NK-92 (cell line): ENCODE measurements around the gene PPP2R5B.

Experiments used
- DNase-seq: peaks from one replicate; lab custom pipeline; 2025; ENCODE audit not compliant: unreplicated experiment; lab: John Stamatoyannopoulos, UW

PPP2R5B gene

DNA sequence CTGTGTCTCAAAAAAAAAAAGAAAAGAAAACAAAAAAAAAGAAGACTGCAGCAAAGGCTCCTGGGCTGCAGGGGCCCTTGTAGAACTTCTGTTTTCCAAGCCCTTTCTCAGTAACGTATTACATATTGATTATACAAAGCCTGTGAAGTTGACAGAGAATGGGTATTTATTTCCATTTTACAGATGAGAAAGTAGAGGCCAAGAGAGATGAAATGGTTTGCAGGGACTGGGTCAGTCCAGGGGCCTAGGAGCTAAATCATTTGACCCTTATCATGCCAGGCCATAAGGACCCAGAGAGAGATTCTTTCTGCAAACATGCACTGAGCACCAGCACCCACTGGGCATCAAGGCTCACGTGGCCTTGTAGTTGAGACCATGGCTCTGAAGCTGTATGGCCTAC lies 4.5 kb downstream of the PPP2R5B start:
- DNase-seq: no peak

DNA sequence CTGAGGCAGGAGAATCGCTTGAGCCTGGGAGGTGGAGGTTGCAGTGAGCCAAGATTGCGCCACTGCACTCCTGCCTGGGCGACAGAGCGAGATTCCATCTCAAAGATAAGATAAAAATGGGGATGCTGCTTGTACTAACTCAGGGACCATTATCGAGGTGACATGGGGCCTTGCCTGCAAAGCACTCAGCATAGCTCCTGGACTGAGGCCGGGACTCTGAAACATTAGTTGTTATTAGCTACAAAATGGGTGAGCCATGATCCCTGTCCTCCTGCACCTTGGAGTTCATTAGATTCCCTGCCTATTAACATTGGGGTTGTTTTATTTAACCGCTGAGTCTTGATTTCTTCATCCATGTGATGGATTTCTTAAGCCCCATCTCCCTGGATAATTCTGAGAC lies 5.1 kb downstream of the PPP2R5B start:
- no peak for DNase-seq

DNA sequence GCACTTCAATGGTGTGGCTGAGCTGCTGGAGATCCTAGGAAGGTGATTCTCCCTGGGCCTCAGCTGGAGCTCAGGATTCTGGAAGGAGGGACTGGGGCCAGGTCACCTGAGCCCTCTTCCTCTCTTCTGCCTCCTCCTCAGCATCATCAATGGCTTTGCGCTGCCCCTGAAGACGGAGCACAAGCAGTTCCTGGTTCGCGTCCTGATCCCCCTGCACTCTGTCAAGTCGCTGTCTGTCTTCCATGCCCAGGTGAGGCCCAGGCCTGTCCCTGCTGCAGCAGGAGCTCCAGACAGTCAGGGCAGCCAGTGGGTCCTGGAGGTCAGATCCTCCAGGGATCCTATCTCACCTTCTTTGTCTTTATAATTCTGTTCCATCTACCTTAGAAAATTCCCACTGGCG lies 5.9 kb downstream of the PPP2R5B start:
- DNase-seq: no peak

DNA sequence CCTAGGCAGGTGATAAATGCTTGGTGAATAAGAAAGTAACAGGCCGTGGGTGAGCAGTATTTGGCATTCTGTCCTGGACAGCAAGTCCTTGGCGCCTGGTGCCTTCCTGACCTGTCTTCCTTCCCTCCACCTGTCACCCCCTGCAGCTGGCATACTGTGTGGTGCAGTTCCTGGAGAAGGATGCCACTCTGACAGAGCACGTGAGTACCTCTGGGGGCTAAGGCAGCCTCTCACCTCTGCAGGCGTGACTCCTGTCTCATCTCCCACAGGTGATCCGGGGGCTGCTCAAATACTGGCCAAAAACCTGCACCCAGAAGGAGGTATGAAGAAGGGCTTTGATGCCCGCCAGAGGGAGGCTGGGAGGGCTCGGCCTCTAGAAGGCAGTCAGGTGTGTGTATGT lies 6.8 kb downstream of the PPP2R5B start:
- no peak for DNase-seq

- no peak for DNase-seq
Measured at GRCh38 chr11:64932324-64932723, 7.8 kb downstream of the PPP2R5B start.

GRCh38 chr11:64933213-64933934 lies 8.9 kb downstream of the PPP2R5B start:
- DNase-seq: no peak

GRCh38 chr11:64933935-64934681 lies 9.6 kb downstream of the PPP2R5B start:
- DNase-seq: no peak

- no peak for DNase-seq
Measured at GRCh38 chr11:64934682-64935358, 10.3 kb downstream of the PPP2R5B start.

- no peak for DNase-seq
Measured at GRCh38 chr11:64935359-64936081, 11.0 kb downstream of the PPP2R5B start, which contains the start of gene GPHA2. Gene GPHA2 (minus strand): TSS chr11:64935893. CDS start chr11:64935460, 433 bp downstream.

GRCh38 chr11:64936539-64936938 lies 12.1 kb downstream of the PPP2R5B start:
- DNase-seq: no peak

DNA sequence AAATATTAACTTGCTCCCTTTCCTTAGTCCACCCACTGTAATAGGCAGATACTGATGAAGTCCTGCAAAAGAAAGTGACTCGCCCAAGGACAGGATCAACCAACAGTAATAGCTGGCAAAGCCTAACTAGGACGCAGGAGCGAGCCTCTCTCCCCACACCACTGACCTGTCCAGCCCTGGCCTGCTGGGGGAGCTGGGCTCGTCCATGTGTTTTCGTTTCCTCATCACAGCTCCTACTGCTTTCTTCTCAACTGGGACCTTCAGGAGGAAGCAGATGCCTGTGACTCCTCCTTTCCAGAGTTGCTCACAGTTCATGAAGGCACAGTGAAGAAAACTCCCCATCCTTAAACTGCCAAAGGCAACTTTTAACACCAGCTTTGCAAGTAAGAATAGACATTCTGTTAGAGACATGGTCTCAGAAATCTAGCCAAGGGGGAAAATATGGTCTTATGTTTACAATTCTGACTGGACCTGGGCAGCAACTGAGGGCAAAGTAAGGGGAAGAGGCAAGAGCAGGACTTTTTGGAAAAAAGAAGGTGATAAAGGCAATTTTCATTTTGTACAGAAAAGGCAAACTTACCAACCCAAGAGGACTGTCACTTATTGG lies 22.8 kb downstream of the PPP2R5B start:
- DNase-seq: no peak

DNA sequence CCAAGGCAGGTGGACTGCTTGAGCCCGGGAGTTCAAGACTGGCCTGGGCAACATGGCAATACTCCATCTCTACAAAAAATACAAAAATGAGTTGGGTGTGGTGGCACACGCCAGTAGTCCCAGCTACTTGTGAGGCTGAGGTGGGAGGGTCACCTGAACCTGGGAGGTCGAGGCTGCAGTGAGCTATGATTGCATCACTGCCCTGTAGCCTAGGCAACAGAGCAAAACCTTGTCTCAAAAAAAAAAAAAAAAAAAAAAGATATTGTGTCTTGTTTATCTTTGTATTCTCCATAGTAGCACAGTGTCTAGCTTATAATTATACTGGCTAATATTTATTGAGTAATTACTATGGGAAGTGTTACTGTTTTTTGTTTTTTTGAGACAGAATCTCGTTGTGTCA lies 27.0 kb downstream of the PPP2R5B start:
- DNase-seq: no peak

- no peak for DNase-seq
Measured at GRCh38 chr11:64954201-64954600, 29.7 kb downstream of the PPP2R5B start.

GRCh38 chr11:64959498-64959897 lies 35.0 kb downstream of the PPP2R5B start:
- no peak for DNase-seq

- DNase-seq: no peak
Measured at GRCh38 chr11:64960719-64961118, 36.2 kb downstream of the PPP2R5B start.

- DNase-seq: no peak
Measured at GRCh38 chr11:64963072-64963631, 38.7 kb downstream of the PPP2R5B start.

- DNase-seq: no peak
Measured at GRCh38 chr11:64967375-64967774, 42.9 kb downstream of the PPP2R5B start.

DNA sequence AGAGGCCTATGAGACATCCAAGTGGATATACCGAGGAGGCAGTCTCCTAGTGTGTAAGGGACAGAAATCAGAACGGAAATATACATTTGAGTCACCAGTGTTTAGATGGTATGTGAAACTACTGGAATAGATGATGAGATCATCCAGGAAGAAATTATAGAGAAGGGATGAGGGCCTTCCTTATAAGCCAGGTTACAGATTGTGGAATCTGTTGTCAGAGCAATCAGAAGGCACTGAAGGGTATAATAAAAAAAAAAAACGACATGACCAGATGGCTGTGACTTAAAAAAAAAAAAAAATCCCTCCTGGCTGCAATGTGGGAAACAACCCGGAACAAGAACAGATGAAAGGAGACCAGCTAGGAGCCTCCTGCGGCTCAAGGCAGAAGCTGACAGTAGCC lies 44.7 kb downstream of the PPP2R5B start:
- no peak for DNase-seq

- DNase-seq: no peak
Measured at GRCh38 chr11:64970731-64971151, 46.3 kb downstream of the PPP2R5B start.

DNA sequence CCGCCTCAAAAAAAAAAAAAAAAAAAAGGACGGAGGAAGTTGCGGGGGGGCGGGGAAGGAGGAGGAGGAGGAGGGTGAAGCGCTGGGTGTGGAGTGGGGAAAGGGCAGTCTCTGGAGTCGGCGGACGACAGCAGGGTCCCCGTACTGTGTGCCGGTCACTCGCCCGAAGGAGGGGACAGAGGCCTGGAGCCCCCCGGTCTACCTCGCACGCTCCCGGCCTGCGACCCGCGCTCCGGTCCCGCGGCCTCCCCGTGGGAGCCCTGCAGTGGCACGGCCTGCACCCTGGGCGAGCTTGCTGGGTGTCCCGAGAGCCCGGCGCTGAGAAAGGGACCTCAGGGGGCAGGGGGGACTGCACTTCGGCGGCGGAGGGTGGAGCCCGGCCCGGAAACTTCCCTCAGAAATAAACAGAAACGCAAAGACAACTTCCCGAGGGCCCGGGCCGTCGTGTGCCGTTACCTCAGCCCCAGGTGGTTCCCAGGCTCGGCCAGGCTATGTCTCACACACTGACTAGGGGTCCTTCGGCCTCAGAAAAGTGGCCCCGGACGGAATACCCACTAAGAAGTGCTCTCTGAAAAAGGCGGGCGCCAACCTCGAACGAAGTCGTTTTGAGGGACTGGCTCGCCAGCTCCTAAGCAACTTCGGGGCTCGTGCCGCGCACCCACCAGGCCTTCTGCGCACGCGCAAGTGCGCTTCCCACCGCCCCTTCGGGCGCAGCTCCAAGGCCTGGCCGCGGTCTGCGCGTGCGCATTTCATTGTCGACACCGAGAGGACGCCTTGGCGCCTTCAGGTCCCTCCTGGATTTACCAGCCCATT lies 47.1 kb downstream of the PPP2R5B start, which contains the start of gene MAJIN:
Gene MAJIN, minus strand, starts transcription at position 688 of the 813 bp plus-strand sequence. CDS start 12,703 bp downstream, outside the sequence.
- DNase-seq: peak; percentile 22
